Spleen (tissue), 11 donors: ENCODE data around the gene RHBDL1. TPM values are rescaled to one million over a fixed set of nuclear protein-coding genes. Genes with fewer than 3 reads are reported as not detected.

Experiments
- DNase-seq: peaks from one replicate; pipeline ENCODE4 v3.0.0-alpha.2; 2020
- H3K27ac ChIP-seq, 8 donors: fragments of 200-600 bp; sonication (generic) in 7 of 8; 1 replicate in 4 of 8; 2 replicates in 4 of 8; pipeline versions ENCODE4 v1.5.0 to v1.8.0; 2016 to 2021; ENCODE audit warnings: inconsistent platforms in 4 of 8, mild to moderate bottlenecking in 4 of 8, moderate library complexity in 1 of 8
- H3K27me3 ChIP-seq, 7 donors: fragments of 200-600 bp; sonication (generic) in 6 of 7; replicated peaks in 1 of 7; 1 replicate in 4 of 7; 2 replicates in 3 of 7; pipeline versions ENCODE4 v1.5.0 to v1.8.0; 2016 to 2021; ENCODE audit warnings: inconsistent platforms in 3 of 7, mild to moderate bottlenecking in 1 of 7
- H3K36me3 ChIP-seq, 6 donors: fragments of 200-600 bp; sonication (generic) in 5 of 6; 1 replicate in 4 of 6; 2 replicates in 2 of 6; pipeline versions ENCODE4 v1.5.0 to v1.8.0; 2016 to 2021; ENCODE audit warnings: inconsistent platforms in 2 of 6
- H3K4me1 ChIP-seq, 6 donors: fragments of 200-600 bp; sonication (generic) in 5 of 6; 1 replicate in 3 of 6; 2 replicates in 3 of 6; pipeline versions ENCODE4 v1.5.0 to v1.8.0; 2016 to 2021; ENCODE audit warnings: inconsistent platforms in 3 of 6
- H3K4me3 ChIP-seq, 8 donors: fragments of 200-600 bp; sonication (generic) in 7 of 8; 1 replicate in 4 of 8; 2 replicates in 4 of 8; pipeline versions ENCODE4 v1.5.0 to v1.8.0; 2016 to 2021; ENCODE audit warnings: inconsistent platforms in 4 of 8, mild to moderate bottlenecking in 4 of 8, moderate library complexity in 2 of 8
- H3K9me3 ChIP-seq, 8 donors: fragments of 200-600 bp; sonication (generic) in 7 of 8; 1 replicate in 4 of 8; 2 replicates in 4 of 8; pipeline versions ENCODE4 v1.5.0 to v1.8.0; 2016 to 2021; ENCODE audit warnings: inconsistent platforms in 4 of 8
- CTCF ChIP-seq, 11 experiments: fragments of 200-600 bp in 7 of 11; fragments of 450-650 bp in 4 of 11; sonication (generic) in 4 of 11; IDR thresholded peaks in 8 of 11; conservative IDR thresholded peaks in 3 of 11; 1 replicate in 7 of 11; 2 replicates in 4 of 11; pipeline versions ENCODE4 v1.4.0 to v1.8.0; 2016 to 2021; ENCODE audit warnings: antibody characterized with exemption in 11 of 11, inconsistent platforms in 4 of 11, mild to moderate bottlenecking in 1 of 11
- POLR2A ChIP-seq, 3 donors: fragments of 450-650 bp; IDR thresholded peaks; one replicate each; pipeline ENCODE4 v1.5.1; 2017; ENCODE audit warnings: antibody characterized with exemption in 3 of 3, mild to moderate bottlenecking in 1 of 3
- POLR2AphosphoS5 ChIP-seq, 3 donors: sonication (generic); formaldehyde crosslinking; IDR thresholded peaks; one replicate each; pipeline ENCODE4 v1.5.1; 2017; ENCODE audit warnings: antibody characterized with exemption in 3 of 3
- WGBS, 5 donors: extraction: QIAGEN DNeasy Blood & Tissue Kit in 3 of 5; methylation state at CpG; one replicate each; pipeline versions ENCODE4 v1.1.5 to v1.1.7; 2013 to 2018; 5-methylcytosine and 5-hydroxymethylcytosine counted together
- intact Hi-C: fragments of 100-400 bp; cut with DNase I; formaldehyde crosslinking; loops from one replicate; pipeline ENCODE4 v1.15.0; 2023; ENCODE audit warnings: low total_unique reads
- polyA plus RNA-seq, 3 donors: library from polyadenylated mRNA; stranded (reverse); fragments of 200-250 nt; gene quantifications; one replicate each; pipeline ENCODE4 v1.2.1, GENCODE V29; 2013
- total RNA-seq, 7 donors: library from RNA; depleted of rRNA in 3 of 7; stranded (reverse); fragments of >200 nt in 3 of 7; fragmentation: NEBNext Ultra II Directional in 4 of 7; extraction: Animal tissue kit (Norgen Biotek cat#: 25700) in 4 of 7; gene quantifications; one replicate each; pipeline versions ENCODE4 v1.1.0 to v1.2.1, GENCODE V29; 2016 to 2021
- donor health status: healthy with polysubstance abuse.
- donor health status: DM: no; HTN: no; CAD: no; lungs with moderate emphysema.
- donor health status: DM: no; HTN: no; CAD: no.
- donor health status: Bipolar disorder and iron deficiency.
- donor health status: healthy.
- donor health status: DM: no; HTN: no; CAD: no.
- donor health status: DM: yes; HTN: yes; CAD: no.

RHBDL1 gene
- total and polyA plus RNA-seq, 10 donors: 0.37 to 2.0 (median 0.65) TPM

- Histone ChIP-seq H3K27me3 (no peaks in the 10 kb centered on the region), H3K27ac (peak overlapping the region in 7 of 8 donors; percentile 53 to 84 (median 78)), H3K4me3 (peak overlapping the region in 6 of 8 donors; percentile 8 to 61 (median 30)), H3K36me3 (peaks cover 0 to 31% (median 0%) of the 10 kb centered on the region in 6 donors), H3K4me1 (peaks cover 9 to 22% (median 16%) of the 10 kb centered on the region in 6 donors), H3K9me3 (no peaks in the 10 kb centered on the region)
- DNase-seq: peak; percentile 95
- intact Hi-C loops: no loop called here
- TF ChIP-seq POLR2AphosphoS5 (IDR thresholded peaks at IDR 0.05): peak; percentile 64 to 84 (median 70)
- TF ChIP-seq CTCF (IDR thresholded peaks at IDR 0.05 in 8 of 11, conservative IDR thresholded peaks at IDR 0.05 in 3 of 11): peak; percentile 4 to 83 (median 67)
- TF ChIP-seq POLR2A (IDR thresholded peaks at IDR 0.05): no peak
- WGBS, 5 donors: 4 to 32% (median 16%) methylated on average over 8 to 38 of the region's 43 CpGs
Measured at GRCh38 chr16:660459-661183, 14.8 kb upstream of the RHBDL1 start.

GRCh38 chr16:661184-661821 is 14.2 kb upstream of the RHBDL1 start:
- intact Hi-C loops: no loop called here
- Histone ChIP-seq H3K4me3 (peak overlapping the region in 1 of 8 donors; percentile 61), H3K36me3 (peaks cover 0 to 24% (median 0%) of the 10 kb centered on the region in 6 donors), H3K9me3 (no peaks in the 10 kb centered on the region), H3K4me1 (peaks cover 9 to 23% (median 16%) of the 10 kb centered on the region in 6 donors), H3K27ac (peak overlapping the region in 6 of 8 donors; percentile 35 to 84 (median 76)), H3K27me3 (no peaks in the 10 kb centered on the region)
- WGBS, 5 donors: 62 to 76% (median 74%) methylated on average over 31 to 35 of the region's 35 CpGs
- DNase-seq: no peak
- TF ChIP-seq POLR2A (IDR thresholded peaks at IDR 0.05) (no peak), CTCF (IDR thresholded peaks at IDR 0.05 in 8 of 11, conservative IDR thresholded peaks at IDR 0.05 in 3 of 11) (peak in 3 of 11 experiments; percentile 3 to 27 (median 24))

- peaks cover 10 to 31% (median 20%) of the 10 kb centered on the region in 6 donors for H3K4me1 ChIP-seq
- H3K27me3 ChIP-seq: no peaks in the 10 kb centered on the region
- no peak overlapping the region for H3K4me3 ChIP-seq
- no peaks in the 10 kb centered on the region for H3K9me3 ChIP-seq
- H3K27ac ChIP-seq: no peak overlapping the region
- TF ChIP-seq POLR2AphosphoS5 (IDR thresholded peaks at IDR 0.05): no peak
- TF ChIP-seq CTCF (IDR thresholded peaks at IDR 0.05 in 8 of 11, conservative IDR thresholded peaks at IDR 0.05 in 3 of 11): no peak
- TF ChIP-seq POLR2A (IDR thresholded peaks at IDR 0.05): no peak
- H3K36me3 ChIP-seq: peaks cover 0 to 17% (median 0%) of the 10 kb centered on the region in 6 donors
- DNase-seq: no peak
- intact Hi-C loops: no loop called here
- 94 to 97% (median 95%) methylated on average over 9 to 19 of the region's 19 CpGs for WGBS, 5 donors
Measured at GRCh38 chr16:662095-662494, 13.4 kb upstream of the RHBDL1 start.

- no peaks in the 10 kb centered on the region for H3K9me3 ChIP-seq
- intact Hi-C loops: no loop called here
- H3K27me3 ChIP-seq: no peaks in the 10 kb centered on the region
- peaks cover 15 to 36% (median 25%) of the 10 kb centered on the region in 6 donors for H3K4me1 ChIP-seq
- no peak overlapping the region for H3K27ac ChIP-seq
- no peak for DNase-seq
- WGBS, 5 donors: 87 to 95% (median 94%) methylated on average over 10 to 21 of the region's 21 CpGs
- peaks cover 0 to 12% (median 0%) of the 10 kb centered on the region in 6 donors for H3K36me3 ChIP-seq
- TF ChIP-seq CTCF (IDR thresholded peaks at IDR 0.05 in 8 of 11, conservative IDR thresholded peaks at IDR 0.05 in 3 of 11) (no peak), POLR2A (IDR thresholded peaks at IDR 0.05) (no peak), POLR2AphosphoS5 (IDR thresholded peaks at IDR 0.05) (no peak)
- no peak overlapping the region for H3K4me3 ChIP-seq
Measured at GRCh38 chr16:662597-662996, 12.9 kb upstream of the RHBDL1 start.
